Measurements from ENCODE around the gene PTK7.
A peak's percentile ranks its signal among the peaks of the same experiment; 100 is the strongest.
"Not testable (repeated sequence)": the region's sequence is repeated elsewhere in the genome, so short reads cannot be mapped to it uniquely, and the experiment has no call there.

PTK7 gene

DNA sequence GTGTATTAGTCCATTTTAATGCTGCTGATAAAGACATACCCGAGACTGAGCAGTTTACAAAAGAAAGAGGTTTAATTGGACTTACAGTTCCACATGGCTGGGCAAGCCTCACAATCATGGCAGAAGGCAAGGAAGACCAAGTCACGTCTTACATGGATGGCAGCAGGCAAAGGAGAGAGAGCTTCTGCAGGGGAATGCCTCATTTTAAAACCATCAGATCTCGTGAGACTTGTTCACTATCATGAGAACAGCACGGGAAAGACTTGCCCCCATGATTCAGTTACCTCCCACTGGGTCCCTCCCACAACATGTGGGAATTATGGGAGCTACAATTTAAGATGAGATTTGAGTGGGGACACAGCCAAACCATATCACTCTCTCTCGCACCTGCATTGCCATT is 55.3 kb downstream of the PTK7 start:
- H3K9me3 Mint-ChIP-seq, H3K4me1 Mint-ChIP-seq, ATAC-seq, H3K4me3 Mint-ChIP-seq, H3K36me3 Mint-ChIP-seq, H3K27ac Mint-ChIP-seq: not testable (repeated sequence)
- peaks cover 37% of the 10 kb centered on the region for H3K27me3 Mint-ChIP-seq

DNA sequence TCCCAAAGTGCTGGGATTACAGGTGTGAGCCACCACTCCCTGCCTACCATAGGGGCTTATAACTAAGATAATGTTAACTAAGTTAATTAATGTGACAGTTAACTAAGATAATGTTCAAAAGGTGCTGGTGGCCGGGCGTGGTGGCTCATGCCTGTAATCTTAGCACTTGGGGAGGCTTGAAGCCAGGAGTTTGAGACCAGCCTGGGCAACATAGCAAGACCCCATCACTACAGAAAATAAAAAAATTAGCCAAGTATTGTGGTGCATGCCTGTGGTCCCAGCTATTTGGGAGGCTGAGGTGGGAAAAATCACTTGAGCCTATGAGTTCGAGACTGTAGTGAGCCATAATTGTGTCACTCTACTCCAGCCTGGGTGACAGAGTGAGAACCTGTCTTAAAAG is 62.2 kb downstream of the PTK7 start:
- peaks cover 2% of the 10 kb centered on the region for H3K4me1 Mint-ChIP-seq
- no peaks in the 10 kb centered on the region for H3K36me3 Mint-ChIP-seq
- no peak for ATAC-seq
- no peaks in the 10 kb centered on the region for H3K27me3 Mint-ChIP-seq
- no peak overlapping the region for H3K27ac Mint-ChIP-seq
- no peak overlapping the region for H3K4me3 Mint-ChIP-seq
- H3K9me3 Mint-ChIP-seq = no peaks in the 10 kb centered on the region

DNA sequence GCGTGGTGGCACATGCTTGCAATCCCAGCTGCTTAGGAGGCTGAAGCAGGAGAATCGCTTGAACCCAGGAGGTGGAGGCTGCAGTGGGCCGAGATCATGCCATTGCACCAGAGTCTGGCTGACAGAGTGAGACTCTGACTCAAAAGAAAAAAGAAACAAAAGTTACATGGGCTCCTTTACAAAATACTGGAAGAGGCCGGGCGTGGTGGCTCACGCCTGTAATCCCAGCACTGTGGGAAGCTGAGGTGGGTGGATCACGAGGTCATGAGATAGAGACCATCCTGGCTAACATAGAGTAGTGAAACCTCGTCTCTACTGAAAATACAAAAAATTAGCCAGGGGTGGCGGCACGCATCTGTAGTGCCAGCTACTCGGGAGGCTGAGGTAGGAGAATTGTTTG is 63.9 kb downstream of the PTK7 start:
- H3K27ac Mint-ChIP-seq, H3K4me3 Mint-ChIP-seq, H3K9me3 Mint-ChIP-seq, ATAC-seq, H3K36me3 Mint-ChIP-seq, H3K27me3 Mint-ChIP-seq: not testable (repeated sequence)
- H3K4me1 Mint-ChIP-seq = peaks cover 11% of the 10 kb centered on the region

DNA sequence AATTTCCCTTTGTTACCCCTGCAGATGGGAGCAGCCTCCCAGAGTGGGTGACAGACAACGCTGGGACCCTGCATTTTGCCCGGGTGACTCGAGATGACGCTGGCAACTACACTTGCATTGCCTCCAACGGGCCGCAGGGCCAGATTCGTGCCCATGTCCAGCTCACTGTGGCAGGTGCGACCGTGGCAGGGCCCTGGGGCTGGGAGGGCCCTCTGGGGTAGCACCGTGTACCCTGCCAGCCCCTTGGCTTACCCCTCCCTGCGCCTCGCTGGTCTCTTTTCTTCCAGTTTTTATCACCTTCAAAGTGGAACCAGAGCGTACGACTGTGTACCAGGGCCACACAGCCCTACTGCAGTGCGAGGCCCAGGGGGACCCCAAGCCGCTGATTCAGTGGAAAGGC is 65.5 kb downstream of the PTK7 start:
- H3K9me3 Mint-ChIP-seq = no peaks in the 10 kb centered on the region
- H3K4me3 Mint-ChIP-seq = no peak overlapping the region
- peaks cover 11% of the 10 kb centered on the region for H3K4me1 Mint-ChIP-seq
- ATAC-seq = no peak
- H3K36me3 Mint-ChIP-seq = no peaks in the 10 kb centered on the region
- no peak overlapping the region for H3K27ac Mint-ChIP-seq
- H3K27me3 Mint-ChIP-seq = peaks cover 21% of the 10 kb centered on the region

DNA sequence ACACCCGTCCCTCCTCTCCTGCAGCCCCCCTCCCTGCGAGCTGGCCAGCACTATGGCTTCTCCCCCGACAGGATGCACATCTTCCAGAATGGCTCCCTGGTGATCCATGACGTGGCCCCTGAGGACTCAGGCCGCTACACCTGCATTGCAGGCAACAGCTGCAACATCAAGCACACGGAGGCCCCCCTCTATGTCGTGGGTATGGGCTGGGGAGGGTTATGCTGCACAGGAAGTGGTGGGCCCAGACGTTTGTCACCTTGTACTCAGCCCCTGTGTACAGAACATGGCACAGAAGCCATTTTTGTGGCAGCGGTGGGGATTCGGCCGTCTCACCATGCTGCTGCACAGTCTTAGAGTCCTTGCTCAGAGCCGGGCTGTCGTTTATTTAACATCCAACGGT is 66.0 kb downstream of the PTK7 start:
- H3K36me3 Mint-ChIP-seq = no peaks in the 10 kb centered on the region
- H3K4me1 Mint-ChIP-seq = peaks cover 11% of the 10 kb centered on the region
- no peak overlapping the region for H3K4me3 Mint-ChIP-seq
- H3K27me3 Mint-ChIP-seq = peaks cover 21% of the 10 kb centered on the region
- H3K9me3 Mint-ChIP-seq = no peaks in the 10 kb centered on the region
- ATAC-seq = no peak
- H3K27ac Mint-ChIP-seq = no peak overlapping the region

DNA sequence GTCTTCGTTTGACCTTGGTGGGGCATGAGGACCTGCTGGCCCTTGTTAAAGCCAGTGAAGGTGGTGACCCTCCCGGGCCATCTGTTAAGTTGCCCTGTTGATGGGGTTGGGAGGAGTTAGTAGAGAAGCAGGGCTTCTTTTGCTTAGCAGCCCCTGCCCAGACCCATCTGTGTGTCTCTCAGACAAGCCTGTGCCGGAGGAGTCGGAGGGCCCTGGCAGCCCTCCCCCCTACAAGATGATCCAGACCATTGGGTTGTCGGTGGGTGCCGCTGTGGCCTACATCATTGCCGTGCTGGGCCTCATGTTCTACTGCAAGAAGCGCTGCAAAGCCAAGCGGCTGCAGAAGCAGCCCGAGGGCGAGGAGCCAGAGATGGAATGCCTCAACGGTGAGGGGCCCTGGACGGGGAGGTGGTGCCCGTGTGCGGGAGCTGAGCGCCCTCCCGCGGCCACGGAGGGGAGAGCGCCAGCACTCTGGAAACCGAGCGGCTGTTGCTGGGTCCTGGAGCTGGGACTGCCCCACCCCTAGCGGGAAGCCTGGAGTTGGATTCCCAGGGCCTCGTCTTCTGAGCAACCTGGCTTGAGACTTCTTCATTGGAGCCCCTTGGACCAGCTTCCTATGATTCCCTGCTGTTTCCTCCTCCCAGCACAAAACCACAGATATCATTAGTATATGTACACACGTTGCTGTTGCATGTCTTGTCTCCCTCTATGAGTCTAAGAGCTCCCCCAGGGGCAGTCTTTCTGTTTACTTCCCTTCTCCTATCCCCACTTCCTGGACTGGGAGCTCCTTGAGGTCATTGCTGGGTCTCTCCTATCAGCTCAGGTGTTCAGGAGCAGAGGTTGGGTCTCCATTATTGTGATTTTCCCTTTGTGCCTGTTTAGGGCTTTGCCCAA is 67.4 kb downstream of the PTK7 start:
- Mint-ChIP-seq H3K4me3 (no peak overlapping the region), H3K27me3 (peaks cover 31% of the 10 kb centered on the region), H3K4me1 (peaks cover 11% of the 10 kb centered on the region), H3K36me3 (no peaks in the 10 kb centered on the region), H3K9me3 (no peaks in the 10 kb centered on the region), H3K27ac (peak overlapping the region; percentile 2)
- peak; percentile 84 for ATAC-seq

DNA sequence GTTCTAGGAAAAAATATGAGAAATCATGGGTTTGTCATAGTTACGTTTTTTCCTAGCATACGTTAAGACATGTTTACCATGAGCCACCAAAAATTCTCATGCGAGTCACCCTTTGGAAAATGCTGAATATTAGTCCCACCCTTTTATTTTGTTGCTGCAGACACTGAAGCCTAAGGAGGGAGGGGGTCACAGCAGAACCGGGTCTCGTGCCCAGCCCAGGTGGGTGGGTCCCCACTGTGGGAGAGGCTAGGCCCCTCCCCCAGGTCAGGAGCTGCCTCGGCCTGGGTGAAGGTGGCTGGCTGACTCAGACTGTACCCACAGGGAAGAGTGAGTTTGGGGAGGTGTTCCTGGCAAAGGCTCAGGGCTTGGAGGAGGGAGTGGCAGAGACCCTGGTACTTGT is 68.8 kb downstream of the PTK7 start:
- no peak for ATAC-seq
- peaks cover 31% of the 10 kb centered on the region for H3K27me3 Mint-ChIP-seq
- no peak overlapping the region for H3K27ac Mint-ChIP-seq
- H3K4me1 Mint-ChIP-seq = peaks cover 11% of the 10 kb centered on the region
- H3K4me3 Mint-ChIP-seq = no peak overlapping the region
- H3K36me3 Mint-ChIP-seq = no peaks in the 10 kb centered on the region
- no peaks in the 10 kb centered on the region for H3K9me3 Mint-ChIP-seq

DNA sequence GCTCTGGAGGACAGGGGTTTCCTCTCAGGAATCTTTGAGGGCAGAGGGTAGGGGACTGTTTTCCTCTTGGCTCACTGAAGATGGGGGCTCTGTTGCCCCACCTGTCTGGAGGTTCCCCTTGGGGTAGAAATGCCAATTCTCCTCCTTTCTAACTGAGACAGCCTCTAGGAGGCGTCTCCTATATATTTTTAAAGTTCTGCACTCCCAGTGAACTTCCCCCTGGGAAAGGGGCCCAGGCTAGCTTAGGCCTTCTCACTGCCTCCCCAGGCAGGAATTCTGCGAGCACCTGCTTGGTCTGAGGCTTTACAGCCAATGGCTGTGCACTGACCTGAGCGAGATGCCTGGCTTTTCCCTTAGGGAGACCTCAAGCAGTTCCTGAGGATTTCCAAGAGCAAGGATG is 70.1 kb downstream of the PTK7 start:
- Mint-ChIP-seq H3K36me3 (no peaks in the 10 kb centered on the region), H3K9me3 (no peaks in the 10 kb centered on the region), H3K4me1 (peaks cover 11% of the 10 kb centered on the region), H3K4me3 (no peak overlapping the region), H3K27me3 (peaks cover 31% of the 10 kb centered on the region), H3K27ac (no peak overlapping the region)
- no peak for ATAC-seq

DNA sequence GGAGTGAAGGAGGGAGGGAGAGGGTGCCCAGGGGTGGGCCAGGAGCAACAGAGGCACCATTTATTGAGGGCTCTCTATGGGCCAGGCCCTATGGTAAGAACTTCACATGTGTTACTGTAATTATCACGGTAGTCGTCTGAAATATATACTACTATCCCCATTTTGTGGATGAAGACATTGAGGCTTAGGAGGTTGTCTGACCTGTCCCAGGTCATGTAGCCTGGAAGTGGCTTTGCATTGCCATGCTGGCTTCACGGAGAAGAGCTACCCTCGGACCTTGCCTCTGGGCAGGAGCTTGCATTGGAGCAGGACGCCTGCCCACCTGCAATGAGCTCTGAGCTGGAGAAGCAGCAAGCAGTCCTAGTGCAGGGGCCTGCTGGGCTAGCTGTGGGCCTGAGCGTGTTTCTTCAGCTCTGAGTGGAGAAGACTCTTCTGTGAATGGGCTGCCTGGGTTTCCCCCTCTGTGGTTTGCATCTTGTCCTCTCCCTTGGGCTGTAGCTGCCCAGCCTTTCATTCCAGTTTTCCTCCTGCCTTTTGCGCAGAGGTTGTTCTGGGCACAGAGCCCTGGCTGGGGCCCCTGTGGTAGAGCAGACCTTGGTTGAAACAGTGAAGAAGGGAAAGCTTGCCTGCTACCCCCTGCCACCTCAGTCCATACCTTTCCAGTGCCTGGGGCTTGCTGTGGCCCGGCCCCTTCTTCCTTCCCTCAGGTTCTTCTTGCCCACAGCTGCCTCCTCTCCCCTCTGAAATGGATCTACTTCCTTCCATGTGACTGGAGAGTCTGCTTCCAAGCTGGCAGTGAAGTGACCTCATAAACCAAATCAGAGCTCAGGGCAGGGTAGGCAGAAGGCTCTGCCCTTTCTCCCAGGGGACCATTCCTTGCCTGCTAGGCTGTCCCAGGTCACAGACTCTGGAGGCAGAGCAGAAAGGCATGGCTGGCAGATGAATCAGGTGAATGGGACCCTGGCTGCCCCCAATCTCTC is 70.9 kb downstream of the PTK7 start:
- no peaks in the 10 kb centered on the region for H3K36me3 Mint-ChIP-seq
- ATAC-seq = no peak
- peaks cover 31% of the 10 kb centered on the region for H3K27me3 Mint-ChIP-seq
- H3K27ac Mint-ChIP-seq = no peak overlapping the region
- H3K9me3 Mint-ChIP-seq = no peaks in the 10 kb centered on the region
- H3K4me1 Mint-ChIP-seq = peaks cover 11% of the 10 kb centered on the region
- H3K4me3 Mint-ChIP-seq = no peak overlapping the region

DNA sequence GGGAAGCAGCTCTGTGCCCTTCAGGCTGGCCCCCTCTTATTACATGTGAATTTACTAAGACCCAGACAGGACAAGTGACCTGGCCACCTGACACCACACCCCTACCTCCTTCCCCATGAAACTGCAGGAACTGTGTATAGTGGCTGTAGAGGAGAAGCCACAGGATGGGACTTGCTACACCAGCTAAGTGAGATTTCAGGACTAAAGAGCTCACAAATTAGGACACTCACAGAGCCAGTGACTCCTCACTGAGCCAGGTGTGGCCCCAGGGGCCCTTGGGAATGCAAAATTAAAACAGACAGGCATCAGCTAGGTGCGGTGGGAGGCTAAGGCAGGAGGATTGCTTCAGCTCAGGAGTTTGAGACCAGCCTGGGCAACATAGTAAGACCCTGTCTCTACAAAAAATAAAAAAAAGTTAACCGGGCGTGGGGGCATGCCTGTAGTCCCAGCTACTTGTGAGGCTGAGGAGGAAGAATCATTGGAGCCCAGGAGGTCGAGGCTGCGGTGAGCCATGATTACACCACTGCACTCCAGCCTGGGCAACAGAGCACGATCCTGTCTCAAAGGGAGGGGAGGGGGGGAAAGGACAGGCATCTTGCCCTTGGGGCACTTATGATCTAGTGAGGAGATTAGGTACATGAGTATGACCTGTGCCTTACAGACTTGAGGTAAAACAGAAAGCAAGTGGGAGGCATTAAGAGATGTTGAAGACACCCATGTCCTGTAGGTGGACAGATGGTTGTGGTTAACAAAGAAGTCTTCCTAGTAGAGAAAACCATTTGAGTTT is 71.8 kb downstream of the PTK7 start:
- H3K4me3 Mint-ChIP-seq = no peak overlapping the region
- no peaks in the 10 kb centered on the region for H3K9me3 Mint-ChIP-seq
- ATAC-seq = no peak
- peaks cover 31% of the 10 kb centered on the region for H3K27me3 Mint-ChIP-seq
- H3K36me3 Mint-ChIP-seq = no peaks in the 10 kb centered on the region
- no peak overlapping the region for H3K27ac Mint-ChIP-seq
- peaks cover 11% of the 10 kb centered on the region for H3K4me1 Mint-ChIP-seq

DNA sequence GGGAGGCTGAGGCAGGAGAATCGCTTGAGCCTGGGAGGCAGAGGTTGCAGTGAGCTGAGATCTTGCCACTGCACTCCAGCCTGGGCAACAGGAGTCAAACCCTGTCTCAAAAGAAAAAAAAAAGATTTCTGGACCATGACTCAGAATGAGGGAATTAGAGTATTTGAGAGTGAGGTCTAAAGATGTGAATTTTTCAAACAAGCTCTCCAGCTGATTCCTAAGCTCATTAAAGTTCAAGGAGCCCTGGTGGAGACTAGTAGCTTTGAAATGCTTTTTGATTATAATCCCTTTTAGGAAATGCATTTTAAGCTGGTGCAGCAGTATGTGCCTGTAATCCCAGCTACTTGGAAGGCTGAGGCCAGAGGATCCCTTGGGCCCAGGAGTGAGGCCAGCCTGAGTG is 73.2 kb downstream of the PTK7 start:
- Mint-ChIP-seq H3K36me3 (no peaks in the 10 kb centered on the region), H3K9me3 (no peaks in the 10 kb centered on the region), H3K4me1 (no peaks in the 10 kb centered on the region), H3K27me3 (peaks cover 31% of the 10 kb centered on the region), H3K4me3 (no peak overlapping the region), H3K27ac (no peak overlapping the region)
- ATAC-seq = no peak

DNA sequence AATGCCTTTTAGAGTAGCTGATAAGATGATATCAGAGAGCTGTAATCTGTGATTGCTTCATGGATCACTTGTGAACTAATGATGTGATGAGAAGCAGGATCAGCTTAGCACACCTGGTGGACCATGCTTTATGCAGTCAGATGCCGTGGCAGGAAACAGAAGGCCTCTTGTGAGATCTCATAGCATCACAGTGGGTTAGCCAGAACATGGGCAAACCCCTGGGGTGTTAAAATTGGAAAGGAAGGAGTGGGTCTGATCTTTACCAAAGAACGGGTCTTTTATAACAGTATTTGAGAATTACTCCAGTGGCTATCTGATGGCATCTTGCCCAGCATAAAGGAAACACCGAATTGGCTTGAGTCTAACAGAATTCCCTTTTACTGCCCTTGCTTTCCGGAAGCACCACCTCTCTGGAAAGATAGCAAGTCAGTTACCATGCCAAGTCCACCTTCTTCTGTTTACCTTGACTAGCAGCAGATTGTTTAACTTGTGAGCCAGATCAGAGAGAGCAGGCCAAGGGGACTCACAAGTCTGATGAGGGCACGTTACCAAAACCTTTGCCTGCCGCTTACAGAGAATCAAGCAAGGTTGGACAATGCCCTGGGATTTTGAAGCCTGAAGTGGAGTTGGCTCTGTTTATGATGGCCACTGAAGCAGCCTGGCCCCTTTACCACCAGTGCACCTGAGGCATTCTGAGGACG is 74.1 kb downstream of the PTK7 start:
- no peak for ATAC-seq
- Mint-ChIP-seq H3K27ac (no peak overlapping the region), H3K27me3 (peaks cover 23% of the 10 kb centered on the region), H3K4me1 (no peaks in the 10 kb centered on the region), H3K4me3 (no peak overlapping the region), H3K9me3 (no peaks in the 10 kb centered on the region), H3K36me3 (no peaks in the 10 kb centered on the region)

DNA sequence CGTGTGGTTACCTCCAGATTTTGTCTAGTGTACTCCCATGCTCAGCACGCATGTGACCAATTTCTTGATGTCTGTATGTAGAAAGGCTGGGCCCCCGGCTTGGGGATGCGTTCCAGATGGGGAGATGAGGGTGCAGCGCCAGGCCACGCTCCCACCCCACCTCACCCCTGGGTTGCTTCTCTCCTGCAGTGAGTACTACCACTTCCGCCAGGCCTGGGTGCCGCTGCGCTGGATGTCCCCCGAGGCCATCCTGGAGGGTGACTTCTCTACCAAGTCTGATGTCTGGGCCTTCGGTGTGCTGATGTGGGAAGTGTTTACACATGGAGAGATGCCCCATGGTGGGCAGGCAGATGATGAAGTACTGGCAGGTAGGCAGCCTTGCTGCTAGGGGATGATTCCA is 83.5 kb downstream of the PTK7 start:
- H3K27me3 Mint-ChIP-seq = no peaks in the 10 kb centered on the region
- no peak overlapping the region for H3K4me3 Mint-ChIP-seq
- H3K27ac Mint-ChIP-seq = no peak overlapping the region
- no peak for ATAC-seq
- no peaks in the 10 kb centered on the region for H3K4me1 Mint-ChIP-seq
- H3K36me3 Mint-ChIP-seq = no peaks in the 10 kb centered on the region
- H3K9me3 Mint-ChIP-seq = no peaks in the 10 kb centered on the region

DNA sequence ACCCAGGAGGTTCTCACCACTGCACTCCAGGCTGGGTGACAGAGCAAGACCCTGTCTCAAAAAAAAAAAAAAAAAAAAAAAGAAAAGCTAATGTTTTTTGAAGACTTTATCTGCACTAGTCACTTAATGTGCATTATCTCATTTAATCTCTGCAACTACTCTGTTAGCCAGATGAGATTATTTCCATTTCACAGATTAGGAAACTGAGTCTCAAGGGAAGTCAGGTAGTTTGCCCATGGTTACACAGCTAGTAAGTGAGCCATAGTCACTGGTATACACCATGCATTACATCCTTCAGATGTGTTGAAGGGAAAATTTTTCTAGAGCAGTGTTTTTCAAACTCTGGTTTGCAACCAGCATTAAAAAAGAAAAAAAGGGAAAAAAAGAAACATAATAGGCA is 87.8 kb downstream of the PTK7 start:
- no peaks in the 10 kb centered on the region for H3K27me3 Mint-ChIP-seq
- no peaks in the 10 kb centered on the region for H3K9me3 Mint-ChIP-seq
- H3K27ac Mint-ChIP-seq = no peak overlapping the region
- ATAC-seq = no peak
- H3K4me3 Mint-ChIP-seq = no peak overlapping the region
- no peaks in the 10 kb centered on the region for H3K4me1 Mint-ChIP-seq
- no peaks in the 10 kb centered on the region for H3K36me3 Mint-ChIP-seq
